Nephron progenitor cell (in vitro differentiated cells): Measurements from ENCODE around the gene PBX1.

Source experiments
- DNase-seq: peaks from one replicate; pipeline ENCODE4 v3.0.0; 2021
- H3K27ac Mint-ChIP-seq: 2 replicates; pipeline ENCODE4 v1.8.0; 2021; ENCODE audit warnings: mild to moderate bottlenecking, moderate library complexity, mixed read lengths
- H3K27me3 Mint-ChIP-seq: 2 replicates; pipeline ENCODE4 v1.8.0; 2021; ENCODE audit warnings: mild to moderate bottlenecking, low read depth, mixed read lengths; ENCODE audit not compliant: poor library complexity
- H3K36me3 Mint-ChIP-seq: 2 replicates; pipeline ENCODE4 v1.8.0; 2021; ENCODE audit warnings: low read depth, mixed read lengths
- H3K4me1 Mint-ChIP-seq: 2 replicates; pipeline ENCODE4 v1.8.0; 2021; ENCODE audit warnings: mixed read lengths
- H3K4me3 Mint-ChIP-seq: 2 replicates; pipeline ENCODE4 v1.8.0; 2021; ENCODE audit warnings: mild to moderate bottlenecking, moderate library complexity, mixed read lengths
- H3K9me3 Mint-ChIP-seq: 2 replicates; pipeline ENCODE4 v1.8.0; 2021; ENCODE audit warnings: mild to moderate bottlenecking, moderate library complexity, mixed read lengths
- TF ChIP-seq, protein P1 (sequence below): fragments of 200-600 bp; sonication (generic); IDR thresholded peaks from 2 replicates; pipeline ENCODE4 v1.5.0; 2021; ENCODE audit warnings: antibody characterized with exemption

The PBX1 gene

DNA sequence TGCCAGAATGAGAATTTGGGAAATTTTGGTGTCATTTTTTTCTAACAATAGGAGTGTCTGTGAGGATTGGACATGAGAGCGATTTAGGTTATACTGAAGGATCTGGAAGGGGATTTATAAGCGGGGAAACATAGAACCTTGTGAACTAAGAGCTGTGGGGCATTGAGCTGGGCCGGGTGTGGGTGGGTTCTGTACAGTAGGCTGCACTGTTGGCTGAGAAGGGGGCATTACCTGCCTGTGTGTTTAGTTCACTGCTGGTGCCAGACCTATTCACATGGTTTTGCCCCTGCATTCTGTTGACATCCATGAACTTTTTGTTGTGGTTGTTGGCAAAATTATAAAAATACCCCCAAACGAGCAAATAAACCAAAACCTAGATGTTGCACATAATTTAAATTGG is 8.8 kb downstream of the PBX1 start:
- peaks cover 61% of the 10 kb centered on the region for H3K36me3 Mint-ChIP-seq
- no peak for DNase-seq
- H3K27ac Mint-ChIP-seq: no peak overlapping the region
- H3K4me1 Mint-ChIP-seq: peaks cover 66% of the 10 kb centered on the region
- TF ChIP-seq, protein P1, sequence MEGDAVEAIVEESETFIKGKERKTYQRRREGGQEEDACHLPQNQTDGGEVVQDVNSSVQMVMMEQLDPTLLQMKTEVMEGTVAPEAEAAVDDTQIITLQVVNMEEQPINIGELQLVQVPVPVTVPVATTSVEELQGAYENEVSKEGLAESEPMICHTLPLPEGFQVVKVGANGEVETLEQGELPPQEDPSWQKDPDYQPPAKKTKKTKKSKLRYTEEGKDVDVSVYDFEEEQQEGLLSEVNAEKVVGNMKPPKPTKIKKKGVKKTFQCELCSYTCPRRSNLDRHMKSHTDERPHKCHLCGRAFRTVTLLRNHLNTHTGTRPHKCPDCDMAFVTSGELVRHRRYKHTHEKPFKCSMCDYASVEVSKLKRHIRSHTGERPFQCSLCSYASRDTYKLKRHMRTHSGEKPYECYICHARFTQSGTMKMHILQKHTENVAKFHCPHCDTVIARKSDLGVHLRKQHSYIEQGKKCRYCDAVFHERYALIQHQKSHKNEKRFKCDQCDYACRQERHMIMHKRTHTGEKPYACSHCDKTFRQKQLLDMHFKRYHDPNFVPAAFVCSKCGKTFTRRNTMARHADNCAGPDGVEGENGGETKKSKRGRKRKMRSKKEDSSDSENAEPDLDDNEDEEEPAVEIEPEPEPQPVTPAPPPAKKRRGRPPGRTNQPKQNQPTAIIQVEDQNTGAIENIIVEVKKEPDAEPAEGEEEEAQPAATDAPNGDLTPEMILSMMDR: no peak
- no peaks in the 10 kb centered on the region for H3K27me3 Mint-ChIP-seq
- no peak overlapping the region for H3K4me3 Mint-ChIP-seq
- H3K9me3 Mint-ChIP-seq: peaks cover 27% of the 10 kb centered on the region

DNA sequence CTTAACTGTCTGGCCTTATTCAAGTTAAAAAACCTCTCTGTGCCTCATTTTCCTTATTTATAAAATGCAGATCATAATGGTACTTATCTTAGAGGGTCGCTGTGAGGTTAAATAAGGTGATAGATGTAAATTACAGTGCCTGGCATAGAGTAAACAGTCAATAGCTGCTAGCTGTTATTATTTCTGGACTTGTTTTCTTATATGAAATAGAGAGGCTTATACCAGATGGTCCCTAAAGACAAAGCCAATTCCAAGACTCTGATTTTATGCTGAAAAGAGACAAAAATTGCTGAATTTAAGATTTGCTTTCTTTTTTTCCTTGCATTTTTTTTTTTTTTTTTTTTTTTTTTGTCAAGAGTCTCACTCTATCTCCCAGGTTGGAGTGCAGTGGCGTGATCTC is 10.3 kb downstream of the PBX1 start:
- H3K36me3 Mint-ChIP-seq: peaks cover 71% of the 10 kb centered on the region
- TF ChIP-seq, protein P1: no peak
- H3K4me1 Mint-ChIP-seq: peaks cover 62% of the 10 kb centered on the region
- no peak overlapping the region for H3K27ac Mint-ChIP-seq
- no peak overlapping the region for H3K4me3 Mint-ChIP-seq
- DNase-seq: no peak
- peaks cover 27% of the 10 kb centered on the region for H3K9me3 Mint-ChIP-seq
- H3K27me3 Mint-ChIP-seq: no peaks in the 10 kb centered on the region

DNA sequence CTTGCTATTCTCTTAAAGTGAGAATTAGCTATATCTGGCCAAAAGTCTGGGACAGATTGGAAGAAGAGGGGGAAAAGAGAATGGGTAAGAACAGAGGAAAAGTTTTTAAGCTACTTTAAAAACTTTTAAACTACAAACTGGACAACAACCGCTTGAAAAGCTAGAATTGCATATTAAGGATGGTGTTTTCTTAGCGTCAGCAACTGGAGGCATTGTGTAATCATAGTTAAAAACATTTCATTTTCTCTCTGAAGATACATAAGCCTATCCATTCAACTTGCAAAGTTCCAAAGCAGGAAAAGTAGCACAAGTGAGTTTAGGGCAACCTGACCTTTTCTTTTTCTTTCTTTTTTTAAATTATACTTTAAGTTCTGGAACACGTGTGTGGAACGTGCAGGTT is 10.9 kb downstream of the PBX1 start:
- Mint-ChIP-seq H3K4me1 (peaks cover 60% of the 10 kb centered on the region), H3K27me3 (no peaks in the 10 kb centered on the region), H3K4me3 (no peak overlapping the region), H3K27ac (no peak overlapping the region), H3K9me3 (peaks cover 27% of the 10 kb centered on the region), H3K36me3 (peaks cover 76% of the 10 kb centered on the region)
- DNase-seq: no peak
- TF ChIP-seq, protein P1: no peak

DNA sequence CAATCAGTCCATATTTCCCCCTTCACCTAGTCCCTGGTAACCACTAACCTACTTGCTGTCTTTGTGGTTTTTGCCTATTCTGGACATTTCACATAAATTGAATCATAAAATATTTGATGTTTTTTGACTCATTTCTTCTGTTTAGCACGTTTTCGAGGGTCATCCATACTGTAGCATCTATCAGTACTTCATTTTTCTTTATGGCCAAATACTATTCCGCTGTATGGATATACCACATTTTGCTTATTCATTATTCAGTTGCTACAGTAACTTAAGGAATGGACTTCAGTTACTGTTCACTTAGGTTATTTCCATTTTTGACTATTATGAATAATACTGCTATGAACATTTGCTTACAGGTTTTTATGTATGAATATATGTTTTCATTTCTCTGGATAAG is 12.3 kb downstream of the PBX1 start:
- no peak for DNase-seq
- TF ChIP-seq, protein P1: no peak
- H3K36me3 Mint-ChIP-seq: peaks cover 76% of the 10 kb centered on the region
- no peaks in the 10 kb centered on the region for H3K27me3 Mint-ChIP-seq
- H3K27ac Mint-ChIP-seq: no peak overlapping the region
- peaks cover 27% of the 10 kb centered on the region for H3K9me3 Mint-ChIP-seq
- H3K4me1 Mint-ChIP-seq: peaks cover 60% of the 10 kb centered on the region
- H3K4me3 Mint-ChIP-seq: no peak overlapping the region

DNA sequence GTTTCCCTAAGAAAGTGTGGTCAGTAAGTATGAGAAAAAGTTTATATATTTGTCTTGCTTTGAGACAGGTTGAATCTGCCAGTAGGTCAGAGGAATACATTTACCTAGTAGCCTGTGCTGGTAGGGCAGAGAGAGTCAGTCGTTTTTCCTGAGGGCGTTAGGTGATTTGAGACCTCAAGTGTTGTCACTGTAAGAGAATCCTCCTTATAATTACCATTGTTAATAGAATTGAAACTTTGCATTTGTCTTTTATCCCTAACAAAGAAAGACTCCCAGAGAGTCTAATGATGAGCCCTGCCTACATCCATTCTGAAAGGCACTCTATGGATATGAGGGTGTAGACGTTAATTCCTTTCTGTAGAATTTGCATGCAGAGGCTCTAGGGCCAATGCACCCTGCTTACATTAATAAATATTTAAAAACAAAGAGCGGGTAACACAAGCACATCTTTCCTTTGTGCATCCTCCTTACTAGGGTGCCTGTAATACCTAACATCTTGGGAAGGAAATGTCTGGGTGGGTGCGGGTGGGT is 16.4 kb downstream of the PBX1 start:
- peaks cover 69% of the 10 kb centered on the region for H3K4me1 Mint-ChIP-seq

More for the DNA sequence above, 16.4 kb downstream of the PBX1 start:
- peak overlapping the region; percentile 73 for H3K4me3 Mint-ChIP-seq
- no peak for DNase-seq
- H3K9me3 Mint-ChIP-seq: peaks cover 16% of the 10 kb centered on the region
- H3K27ac Mint-ChIP-seq: peak overlapping the region; percentile 41
- H3K36me3 Mint-ChIP-seq: peaks cover 57% of the 10 kb centered on the region
- H3K27me3 Mint-ChIP-seq: no peaks in the 10 kb centered on the region
- TF ChIP-seq, protein P1: no peak
